HCT116 (cell line): Measurements from ENCODE around the gene DENND10. TPM values are rescaled to one million over a fixed set of nuclear protein-coding genes. Genes with fewer than 3 reads are reported as not detected.

Experiments
- ATAC-seq: fragments of 200-7000 bp; cut with Tn5 transposase; 2 replicates; pipeline ENCODE4 v1.9.1; 2020; ENCODE audit warnings: mild to moderate bottlenecking, moderate library complexity
- BruUV-seq: library from RNA; stranded (reverse); fragments of 400-500 nt; replicated peaks from 2 replicates; lab custom pipeline; 2021; lab: Mats Ljungman, UMichigan
- CTCF ChIA-PET: fragments of 300-600 bp; sonication (Branson Sonifier 250); formaldehyde crosslinking; loops from one replicate; lab custom pipeline; 2021; ENCODE audit warnings: antibody characterized with exemption; lab: Charles Lee
- POLR2A ChIA-PET: fragments of 300-600, 350-600 bp; sonication (Branson Sonifier 250); formaldehyde crosslinking; loops from one replicate; lab custom pipeline; 2021; ENCODE audit warnings: antibody characterized with exemption; lab: Charles Lee
- RAD21 ChIA-PET, 2 experiments: fragments of 300-600 bp; sonication (Branson Sonifier 250); formaldehyde crosslinking; loops; one replicate each; lab custom pipeline; 2023; ENCODE audit warnings: low total read pairs in 2 of 2; ENCODE audit not compliant: uncharacterized antibody in 2 of 2, unreplicated experiment in 2 of 2, low non-redundant PET in 1 of 2; lab: Charles Lee
- DNase-seq: peaks from one replicate; pipeline ENCODE4 v3.0.0-alpha.2; 2010; ENCODE audit warnings: low read depth, low spot score
- H2AFZ ChIP-seq: fragments of 200-600 bp; shearing (Covaris generic), sonication (generic); 2 replicates; pipeline ENCODE4 v1.6.1; 2017; ENCODE audit warnings: low read depth, mixed run types, mixed read lengths, antibody characterized with exemption, low read length; ENCODE audit not compliant: poor library complexity, severe bottlenecking
- H3K27ac ChIP-seq: 2 replicates; pipeline ENCODE4 v1.5.1; 2012; ENCODE audit warnings: low read depth, low read length
- H3K27me3 ChIP-seq: fragments of 200-600 bp; sonication (generic); 2 replicates; pipeline ENCODE4 v1.6.1; 2016; ENCODE audit warnings: mixed run types, low read length, mixed read lengths; ENCODE audit not compliant: insufficient read depth
- H3K36me3 ChIP-seq, 2 experiments: fragments of 200-500 bp in 1 of 2; fragments of 200-600 bp in 1 of 2; sonication (Bioruptor generic) in 1 of 2; sonication (generic) in 1 of 2; 2 replicates each; pipeline versions ENCODE4 v1.5.1 to v1.6.1; 2014 to 2016; ENCODE audit warnings: low read length in 2 of 2, inconsistent platforms in 1 of 2, mixed read lengths in 1 of 2, mixed run types in 1 of 2; ENCODE audit not compliant: insufficient read depth in 2 of 2, control insufficient read depth in 1 of 2
- H3K4me1 ChIP-seq, 2 experiments: fragments of 200-600 bp in 1 of 2; sonication (generic) in 1 of 2; 2 replicates each; pipeline versions ENCODE4 v1.5.1 to v1.6.1; 2012 to 2017; ENCODE audit warnings: low read length in 2 of 2, inconsistent platforms in 1 of 2, mild to moderate bottlenecking in 1 of 2, mixed read lengths in 1 of 2, mixed run types in 1 of 2, moderate library complexity in 1 of 2; ENCODE audit not compliant: insufficient read depth in 2 of 2, control insufficient read depth in 1 of 2
- H3K4me2 ChIP-seq: fragments of 200-600 bp; sonication (generic); 2 replicates; pipeline ENCODE4 v1.6.1; 2017; ENCODE audit warnings: mixed run types, low read length, mixed read lengths
- H3K4me3 ChIP-seq, 2 experiments: fragments of 200-600 bp in 1 of 2; sonication (generic) in 1 of 2; replicated peaks in 1 of 2; 2 replicates each; pipeline ENCODE4 v1.5.1; 2011 to 2016; ENCODE audit warnings: low read length in 2 of 2, control low read depth in 1 of 2, low read depth in 1 of 2, mild to moderate bottlenecking in 1 of 2, mixed read lengths in 1 of 2, mixed run types in 1 of 2
- H3K79me2 ChIP-seq: fragments of 200-600 bp; sonication (generic); 2 replicates; pipeline ENCODE4 v1.6.1; 2017; ENCODE audit warnings: mild to moderate bottlenecking, mixed run types, low read length, moderate library complexity, mixed read lengths; ENCODE audit not compliant: insufficient read depth
- H3K9ac ChIP-seq: fragments of 200-600 bp; sonication (generic); 2 replicates; pipeline ENCODE4 v1.6.1; 2016; ENCODE audit warnings: low read length, mixed read lengths
- H3K9me2 ChIP-seq: fragments of 200-600 bp; sonication (generic), shearing (Covaris generic); 2 replicates; pipeline ENCODE4 v1.6.1; 2017; ENCODE audit warnings: mixed run types, mild to moderate bottlenecking, moderate library complexity; ENCODE audit not compliant: insufficient read depth
- H3K9me3 ChIP-seq, 2 experiments: fragments of 200-500 bp in 1 of 2; fragments of 200-600 bp in 1 of 2; sonication (Bioruptor generic) in 1 of 2; sonication (generic) in 1 of 2; 2 replicates each; pipeline ENCODE4 v1.6.1; 2014 to 2017; ENCODE audit warnings: low read length in 2 of 2, mixed read lengths in 2 of 2, inconsistent platforms in 1 of 2, low read depth in 1 of 2, mild to moderate bottlenecking in 1 of 2, mixed run types in 1 of 2, moderate library complexity in 1 of 2; ENCODE audit not compliant: control insufficient read depth in 1 of 2, insufficient read depth in 1 of 2
- H4K20me1 ChIP-seq: fragments of 200-600 bp; sonication (generic), shearing (Covaris generic); 2 replicates; pipeline ENCODE4 v1.6.1; 2017; ENCODE audit warnings: mixed run types, mild to moderate bottlenecking, moderate library complexity; ENCODE audit not compliant: insufficient read depth
- CEBPB ChIP-seq: IDR thresholded peaks from 2 replicates; pipeline ENCODE4 v1.6.1; 2012; ENCODE audit warnings: low read depth
- EGR1 ChIP-seq: IDR thresholded peaks from 2 replicates; pipeline ENCODE4 v1.6.1; 2012; ENCODE audit warnings: low read depth
- ELF1 ChIP-seq: IDR thresholded peaks from 2 replicates; pipeline ENCODE4 v1.6.1; 2012; ENCODE audit warnings: low read depth, borderline replicate concordance
- EZH2phosphoT487 ChIP-seq: fragments of 200-600 bp; IDR thresholded peaks from 2 replicates; pipeline ENCODE4 v1.6.1; 2018; ENCODE audit warnings: antibody characterized with exemption, borderline replicate concordance
- FOSL1 ChIP-seq: IDR thresholded peaks from 2 replicates; pipeline ENCODE4 v1.6.1; 2012; ENCODE audit warnings: low read depth
- JUND ChIP-seq: IDR thresholded peaks from 2 replicates; pipeline ENCODE4 v1.6.1; 2012
- RAD21 ChIP-seq: IDR thresholded peaks from 2 replicates; pipeline ENCODE4 v1.6.1; 2012; ENCODE audit warnings: low read depth, mild to moderate bottlenecking
- SP1 ChIP-seq: IDR thresholded peaks from 2 replicates; pipeline ENCODE4 v1.6.1; 2012; ENCODE audit warnings: low read depth
- SRF ChIP-seq: IDR thresholded peaks from 2 replicates; pipeline ENCODE4 v1.6.1; 2012; ENCODE audit warnings: low read depth
- ZFX ChIP-seq: fragments of 450-650 bp; IDR thresholded peaks from 2 replicates; pipeline ENCODE4 v1.6.1; 2017
- ZNF274 ChIP-seq: fragments of 200-500 bp; sonication (Bioruptor generic); IDR thresholded peaks from 2 replicates; pipeline ENCODE4 v1.6.1; 2014; ENCODE audit warnings: mild to moderate bottlenecking, low read depth, low read length, inconsistent platforms
- intact Hi-C: fragments of 100-400 bp; cut with micrococcal nuclease; formaldehyde crosslinking; loops from 2 replicates; pipeline ENCODE4 v1.10.0; 2022
- total RNA-seq: library from RNA; stranded (reverse); gene quantifications from one replicate; pipeline ENCODE4 v1.2.1, GENCODE V29; 2021; ENCODE audit not compliant: unreplicated experiment
- TF ChIP-seq, protein P1 (sequence below), 3 experiments: fragments of 200-600 bp in 1 of 3; sonication (generic) in 1 of 3; IDR thresholded peaks in 2 of 3; conservative IDR thresholded peaks in 1 of 3; 2 replicates each; pipeline ENCODE4 v1.5.1; 2012 to 2017; ENCODE audit warnings: low read depth in 2 of 3, low read length in 2 of 3, antibody characterized with exemption in 1 of 3, borderline replicate concordance in 1 of 3, control low read depth in 1 of 3, mild to moderate bottlenecking in 1 of 3, mixed read lengths in 1 of 3, mixed run types in 1 of 3, moderate library complexity in 1 of 3; ENCODE audit not compliant: insufficient read depth in 1 of 3

DENND10 gene
- total RNA-seq, 1 experiment from 2014 or later = 47.5 TPM

DNA sequence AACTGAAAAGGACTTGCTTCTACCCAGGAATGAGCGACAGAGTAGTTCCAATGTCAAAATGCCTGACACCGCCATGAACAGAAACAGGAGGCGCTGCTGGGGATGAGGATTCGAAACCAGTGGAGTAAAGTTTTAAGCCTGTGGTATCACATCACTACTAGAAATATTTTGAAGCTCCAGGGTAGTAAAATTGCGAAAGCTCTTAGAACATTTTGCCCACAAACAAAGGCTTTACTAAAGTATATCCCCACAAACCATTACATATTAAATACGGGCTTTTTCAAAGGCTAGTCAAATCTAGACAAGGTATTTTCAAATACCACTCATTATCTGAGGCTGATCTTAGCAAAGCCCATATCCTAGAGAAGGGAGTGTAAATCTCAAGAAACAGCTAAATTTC, 72.3 kb downstream of the DENND10 start:
- POLR2A ChIA-PET = no interaction called here
- RAD21 ChIA-PET = no interaction called here
- H4K20me1 ChIP-seq = no peaks in the 10 kb centered on the region
- peaks cover 31 to 49% of the 10 kb centered on the region in 2 experiments for H3K36me3 ChIP-seq
- peaks cover 54% of the 10 kb centered on the region for H3K79me2 ChIP-seq
- H3K27ac ChIP-seq = no peak overlapping the region
- BruUV-seq = no TSS peak
- DNase-seq = no peak
- intact Hi-C loops = no loop called here
- H3K9me3 ChIP-seq = no peaks in the 10 kb centered on the region
- H3K4me3 ChIP-seq = no peak overlapping the region
- no peak overlapping the region for H3K9ac ChIP-seq
- no peak overlapping the region for H2AFZ ChIP-seq
- CTCF ChIA-PET = no interaction called here
- no peak overlapping the region for H3K4me2 ChIP-seq
- H3K27me3 ChIP-seq = no peaks in the 10 kb centered on the region
- TF ChIP-seq ELF1 (no peak), EGR1 (no peak), FOSL1 (no peak), SRF (no peak), CEBPB (no peak), RAD21 (no peak), JUND (no peak), SP1 (no peak), ZNF274 (no peak), ZFX (no peak), EZH2phosphoT487 (no peak)
- TF ChIP-seq, protein P1, sequence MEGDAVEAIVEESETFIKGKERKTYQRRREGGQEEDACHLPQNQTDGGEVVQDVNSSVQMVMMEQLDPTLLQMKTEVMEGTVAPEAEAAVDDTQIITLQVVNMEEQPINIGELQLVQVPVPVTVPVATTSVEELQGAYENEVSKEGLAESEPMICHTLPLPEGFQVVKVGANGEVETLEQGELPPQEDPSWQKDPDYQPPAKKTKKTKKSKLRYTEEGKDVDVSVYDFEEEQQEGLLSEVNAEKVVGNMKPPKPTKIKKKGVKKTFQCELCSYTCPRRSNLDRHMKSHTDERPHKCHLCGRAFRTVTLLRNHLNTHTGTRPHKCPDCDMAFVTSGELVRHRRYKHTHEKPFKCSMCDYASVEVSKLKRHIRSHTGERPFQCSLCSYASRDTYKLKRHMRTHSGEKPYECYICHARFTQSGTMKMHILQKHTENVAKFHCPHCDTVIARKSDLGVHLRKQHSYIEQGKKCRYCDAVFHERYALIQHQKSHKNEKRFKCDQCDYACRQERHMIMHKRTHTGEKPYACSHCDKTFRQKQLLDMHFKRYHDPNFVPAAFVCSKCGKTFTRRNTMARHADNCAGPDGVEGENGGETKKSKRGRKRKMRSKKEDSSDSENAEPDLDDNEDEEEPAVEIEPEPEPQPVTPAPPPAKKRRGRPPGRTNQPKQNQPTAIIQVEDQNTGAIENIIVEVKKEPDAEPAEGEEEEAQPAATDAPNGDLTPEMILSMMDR (IDR thresholded peaks at IDR 0.05 in 2 of 3, conservative IDR thresholded peaks at IDR 0.05 in 1 of 3; ENCODE audit: borderline replicate concordance in 1 of 3, insufficient read depth in 1 of 3, low read depth in 2 of 3, low read length in 2 of 3) = no peak
- H3K9me2 ChIP-seq = no peaks in the 10 kb centered on the region
- no peak for ATAC-seq
- peaks cover 8 to 19% of the 10 kb centered on the region in 2 experiments; a peak in 3 of 4 replicates for H3K4me1 ChIP-seq
